Vagina (tissue), 2 donors: ENCODE results near the gene FAM200A. TPM values are rescaled to one million over a fixed set of nuclear protein-coding genes. Genes with fewer than 3 reads are reported as not detected.
A peak's percentile ranks its signal among the peaks of the same experiment; 100 is the strongest.

ENCODE experiments used
- DNase-seq, 2 donors: peaks; one replicate each; pipeline ENCODE4 v3.0.0-alpha.2; 2017; ENCODE audit errors: extremely low spot score in 2 of 2
- H3K27ac ChIP-seq: fragments of 200-600 bp; sonication (generic); one replicate; pipeline ENCODE4 v1.5.1; 2019
- H3K27me3 ChIP-seq: fragments of 200-600 bp; sonication (generic); one replicate; pipeline ENCODE4 v1.5.1; 2019
- H3K36me3 ChIP-seq, 2 donors: fragments of 200-600 bp; sonication (generic); one replicate each; pipeline ENCODE4 v1.5.1; 2017 to 2019
- H3K4me1 ChIP-seq: fragments of 200-600 bp; sonication (generic); one replicate; pipeline ENCODE4 v1.5.1; 2019
- H3K4me3 ChIP-seq, 2 donors: fragments of 200-600 bp; sonication (generic); 1 replicate in 1 of 2; 2 replicates in 1 of 2; pipeline ENCODE4 v1.5.1; 2016 to 2019
- H3K9me3 ChIP-seq: fragments of 200-600 bp; sonication (generic); one replicate; pipeline ENCODE4 v1.5.1; 2019
- CTCF ChIP-seq, 3 experiments: fragments of 450-650 bp in 2 of 3; fragments of 200-600 bp in 1 of 3; sonication (generic) in 1 of 3; IDR thresholded peaks; one replicate each; pipeline ENCODE4 v1.5.1; 2017 to 2019; ENCODE audit warnings: antibody characterized with exemption in 3 of 3, mild to moderate bottlenecking in 2 of 3, moderate library complexity in 2 of 3
- POLR2A ChIP-seq, 2 donors: fragments of 450-650 bp; IDR thresholded peaks; one replicate each; pipeline ENCODE4 v1.6.1; 2017; ENCODE audit warnings: antibody characterized with exemption in 2 of 2, mild to moderate bottlenecking in 2 of 2, moderate library complexity in 2 of 2
- POLR2AphosphoS5 ChIP-seq, 2 donors: sonication (generic); formaldehyde crosslinking; IDR thresholded peaks; one replicate each; pipeline ENCODE4 v1.9.0; 2017; ENCODE audit warnings: antibody characterized with exemption in 2 of 2, mild to moderate bottlenecking in 2 of 2, low read depth in 1 of 2; ENCODE audit not compliant: insufficient read depth in 1 of 2
- intact Hi-C: fragments of 100-400 bp; cut with DNase I; formaldehyde crosslinking; loops from one replicate; pipeline ENCODE4 v1.15.1; 2023
- total RNA-seq: library from RNA; depleted of rRNA; stranded (reverse); fragments of >200 nt; gene quantifications from one replicate; pipeline ENCODE4 v1.2.3, GENCODE V29; 2016

FAM200A gene
- total RNA-seq, 1 donor from 2014 or later, result 3.4 TPM

- Histone ChIP-seq H3K36me3 (peaks cover 14 to 53% of the 10 kb centered on the region in 2 donors), H3K27ac (no peak overlapping the region), H3K9me3 (peaks cover 10% of the 10 kb centered on the region), H3K4me1 (peaks cover 32% of the 10 kb centered on the region), H3K27me3 (no peaks in the 10 kb centered on the region), H3K4me3 (peak overlapping the region; percentile 67 to 95)
- no peak for TF ChIP-seq CTCF (IDR thresholded peaks at IDR 0.05)
- no peak for TF ChIP-seq POLR2AphosphoS5 (IDR thresholded peaks at IDR 0.05; ENCODE audit: insufficient read depth in 1 of 2, low read depth in 1 of 2)
- no peak for TF ChIP-seq POLR2A (IDR thresholded peaks at IDR 0.05)
- DNase-seq, result no peak
- intact Hi-C loops, result no loop called here
Observed at GRCh38 chr7:99497766-99498545, 54.0 kb downstream of the FAM200A start.

Other genes with a start within 250 kb of the FAM200A start
- 106 TPM for gene ARPC1A, start 226.2 kb downstream of the FAM200A start, total RNA-seq
- 114 TPM for gene ARPC1B, start 177.4 kb downstream of the FAM200A start, total RNA-seq
- gene PDAP1, start 143.5 kb downstream of the FAM200A start, total RNA-seq, result 48.1 TPM
- gene BUD31, start 143.1 kb downstream of the FAM200A start, total RNA-seq, result 52.3 TPM
- 6.1 TPM for gene PTCD1, start 113.3 kb downstream of the FAM200A start, total RNA-seq
- gene CPSF4, start 113.2 kb downstream of the FAM200A start, total RNA-seq, result 23.8 TPM
- gene ATP5MF, start 85.9 kb downstream of the FAM200A start, total RNA-seq, result 463 TPM
- 14.5 TPM for gene ZNF789, start 79.2 kb downstream of the FAM200A start, total RNA-seq
- 36.1 TPM for gene ZNF394, start 51.8 kb downstream of the FAM200A start, total RNA-seq
- 7.1 TPM for gene ZKSCAN5, start 47.5 kb downstream of the FAM200A start, total RNA-seq
- 144 TPM for gene ZNF655, start 6.5 kb upstream of the FAM200A start, total RNA-seq
- 1.2 TPM for gene TMEM225B, start 46.2 kb upstream of the FAM200A start, total RNA-seq
- 12.3 TPM for gene ZSCAN25, start 64.8 kb upstream of the FAM200A start, total RNA-seq
- 80.3 TPM for gene CYP3A5, start 127.9 kb upstream of the FAM200A start, total RNA-seq
- gene CYP3A7, start 183.1 kb upstream of the FAM200A start, total RNA-seq, result not detected
- gene CYP3A4, start 232.1 kb upstream of the FAM200A start, total RNA-seq, result not detected